Liver (tissue), 9 donors: ENCODE measurements around the gene KNDC1. TPM values are rescaled to one million over a fixed set of nuclear protein-coding genes. Genes with fewer than 3 reads are reported as not detected.

ENCODE experiments used
- DNase-seq: peaks from one replicate; pipeline ENCODE4 v3.0.0-alpha.2; 2017; ENCODE audit warnings: low spot score
- H3K27ac ChIP-seq, 2 donors: one replicate each; pipeline ENCODE4 v1.7.0; 2013; ENCODE audit warnings: inconsistent platforms in 2 of 2, low read length in 2 of 2, control low read depth in 1 of 2, low read depth in 1 of 2, mild to moderate bottlenecking in 1 of 2
- H3K27me3 ChIP-seq, 4 donors: one replicate each; pipeline versions ENCODE4 v1.6.1 to v1.7.0; 2013; ENCODE audit warnings: low read length in 3 of 4, inconsistent platforms in 1 of 4, mild to moderate bottlenecking in 1 of 4, moderate library complexity in 1 of 4; ENCODE audit not compliant: control insufficient read depth in 4 of 4, insufficient read depth in 4 of 4
- H3K36me3 ChIP-seq, 4 donors: one replicate each; pipeline versions ENCODE4 v1.6.1 to v1.7.0; 2013; ENCODE audit warnings: low read length in 3 of 4, mild to moderate bottlenecking in 3 of 4, low read depth in 1 of 4, moderate library complexity in 1 of 4; ENCODE audit not compliant: control insufficient read depth in 4 of 4, insufficient read depth in 3 of 4
- H3K4me1 ChIP-seq, 4 donors: one replicate each; pipeline versions ENCODE4 v1.6.1 to v1.7.0; 2013; ENCODE audit warnings: low read length in 3 of 4, mild to moderate bottlenecking in 3 of 4, moderate library complexity in 1 of 4; ENCODE audit not compliant: control insufficient read depth in 4 of 4, insufficient read depth in 4 of 4
- H3K4me3 ChIP-seq, 3 donors: one replicate each; pipeline versions ENCODE4 v1.6.1 to v1.7.0; 2013; ENCODE audit warnings: low read length in 3 of 3, control low read depth in 1 of 3, low read depth in 1 of 3, mild to moderate bottlenecking in 1 of 3
- H3K9ac ChIP-seq, 2 donors: one replicate each; pipeline ENCODE4 v1.7.0; 2013; ENCODE audit warnings: low read length in 2 of 2, mild to moderate bottlenecking in 2 of 2, moderate library complexity in 2 of 2, control low read depth in 1 of 2, low read depth in 1 of 2
- H3K9me3 ChIP-seq, 4 donors: one replicate each; pipeline versions ENCODE4 v1.6.1 to v1.7.0; 2013; ENCODE audit warnings: low read length in 3 of 4; ENCODE audit not compliant: control insufficient read depth in 4 of 4
- ATF3 ChIP-seq: IDR thresholded peaks from 2 replicates; pipeline ENCODE4 v1.6.1; 2016; ENCODE audit warnings: antibody characterized with exemption
- CTCF ChIP-seq: fragments of 150-350 bp; IDR thresholded peaks from 2 replicates; pipeline ENCODE4 v1.5.1; 2017; ENCODE audit warnings: improper control_type of control experiment, low read depth, low read length; ENCODE audit not compliant: missing input control
- EGR1 ChIP-seq, 2 donors: IDR thresholded peaks; 2 replicates each; pipeline ENCODE4 v1.6.1; 2016 to 2018; ENCODE audit warnings: antibody characterized with exemption in 2 of 2, low read depth in 2 of 2
- FOXA1 ChIP-seq: IDR thresholded peaks from 2 replicates; pipeline ENCODE4 v1.6.1; 2016; ENCODE audit warnings: antibody characterized with exemption
- HNF4A ChIP-seq, 2 donors: conservative IDR thresholded peaks; 2 replicates each; pipeline ENCODE4 v1.6.1; 2016; ENCODE audit warnings: antibody characterized with exemption in 2 of 2, mild to moderate bottlenecking in 2 of 2
- HNF4G ChIP-seq: IDR thresholded peaks from 2 replicates; pipeline ENCODE4 v1.6.1; 2016; ENCODE audit warnings: antibody characterized with exemption
- MAX ChIP-seq: IDR thresholded peaks from 2 replicates; pipeline ENCODE4 v1.6.1; 2016; ENCODE audit warnings: antibody characterized with exemption
- NR2F2 ChIP-seq: IDR thresholded peaks from 2 replicates; pipeline ENCODE4 v1.6.1; 2016; ENCODE audit warnings: antibody characterized with exemption
- RAD21 ChIP-seq, 2 donors: IDR thresholded peaks; 2 replicates each; pipeline ENCODE4 v1.6.1; 2016; ENCODE audit warnings: antibody characterized with exemption in 2 of 2, mild to moderate bottlenecking in 2 of 2
- REST ChIP-seq: IDR thresholded peaks from 2 replicates; pipeline ENCODE4 v1.6.1; 2016; ENCODE audit warnings: antibody characterized with exemption, mild to moderate bottlenecking
- SP1 ChIP-seq: IDR thresholded peaks from 2 replicates; pipeline ENCODE4 v1.6.1; 2018; ENCODE audit warnings: antibody characterized with exemption, mild to moderate bottlenecking
- TAF1 ChIP-seq: conservative IDR thresholded peaks from 2 replicates; pipeline ENCODE4 v1.6.1; 2016; ENCODE audit warnings: antibody characterized with exemption, mild to moderate bottlenecking
- YY1 ChIP-seq: IDR thresholded peaks from 2 replicates; pipeline ENCODE4 v1.6.1; 2016; ENCODE audit warnings: antibody characterized with exemption, mild to moderate bottlenecking
- WGBS: extraction: QIAGEN DNeasy Blood & Tissue Kit; methylation state at CpG from one replicate; pipeline ENCODE4 v1.1.7; 2013; 5-methylcytosine and 5-hydroxymethylcytosine counted together
- polyA plus RNA-seq, 2 donors: library from polyadenylated mRNA; stranded (reverse) in 1 of 2; unstranded in 1 of 2; fragments of 200-250 nt in 1 of 2; fragments of >200 nt in 1 of 2; fragmentation: Nextera tagmentation in 1 of 2; extraction: Ambion mirVana in 1 of 2; gene quantifications; one replicate each; pipeline versions ENCODE4 v1.2.1 to v1.2.3, GENCODE V29; 2013 to 2015
- total RNA-seq, 2 donors: library from RNA; depleted of rRNA; stranded (reverse); fragments of >200 nt; gene quantifications; one replicate each; pipeline ENCODE4 v1.2.3, GENCODE V29; 2014
- donor health status: healthy.
- donor health status: healthy.
- donor health status: healthy.
- donor health status: healthy.
- donor health status: healthy.

The KNDC1 gene
- total and polyA plus RNA-seq, 4 donors: 0.53 to 12.9 (median 4.3) TPM

GRCh38 chr10:133190225-133190624 is 30.2 kb downstream of the KNDC1 start:
- H3K4me1 ChIP-seq: no peaks in the 10 kb centered on the region
- no peak for DNase-seq
- no peaks in the 10 kb centered on the region for H3K27me3 ChIP-seq
- H3K9me3 ChIP-seq: no peaks in the 10 kb centered on the region
- H3K4me3 ChIP-seq: no peak overlapping the region
- peaks cover 0 to 5% (median 0%) of the 10 kb centered on the region in 4 donors for H3K36me3 ChIP-seq
- no peak for TF ChIP-seq ATF3
- 97% methylated on average over 10 of the region's 10 CpGs for WGBS
- no peak overlapping the region for H3K27ac ChIP-seq
- H3K9ac ChIP-seq: no peak overlapping the region

- DNase-seq: no peak
- H3K4me3 ChIP-seq: no peak overlapping the region
- no peaks in the 10 kb centered on the region for H3K9me3 ChIP-seq
- H3K36me3 ChIP-seq: peaks cover 0 to 3% (median 0%) of the 10 kb centered on the region in 4 donors
- TF ChIP-seq YY1 (no peak), ATF3 (no peak), HNF4G (no peak)
- H3K27me3 ChIP-seq: no peaks in the 10 kb centered on the region
- WGBS: 91% methylated on average over 4 of the region's 4 CpGs
- no peak overlapping the region for H3K9ac ChIP-seq
- no peak overlapping the region for H3K27ac ChIP-seq
- H3K4me1 ChIP-seq: no peaks in the 10 kb centered on the region
Measured at GRCh38 chr10:133191651-133192050, 31.6 kb downstream of the KNDC1 start.

- Histone ChIP-seq H3K36me3 (peaks cover 0 to 6% (median 0%) of the 10 kb centered on the region in 4 donors), H3K9me3 (no peaks in the 10 kb centered on the region), H3K27ac (no peak overlapping the region), H3K4me1 (no peaks in the 10 kb centered on the region), H3K4me3 (no peak overlapping the region), H3K9ac (no peak overlapping the region), H3K27me3 (no peaks in the 10 kb centered on the region)
- no peak for DNase-seq
- WGBS: 80% methylated on average over 4 of the region's 4 CpGs
- TF ChIP-seq TAF1 (no peak), HNF4A (conservative IDR thresholded peaks at IDR 0.05) (no peak), ATF3 (no peak), EGR1 (IDR thresholded peaks at IDR 0.05; ENCODE audit: low read depth in 2 of 2) (no peak), NR2F2 (no peak), REST (no peak), CTCF (no peak), SP1 (no peak), RAD21 (IDR thresholded peaks at IDR 0.05) (no peak), MAX (no peak), FOXA1 (no peak)
Measured at GRCh38 chr10:133194151-133194550, 34.1 kb downstream of the KNDC1 start.
